ENCODE measurements around the gene EFR3B. TPM values are rescaled to one million over a fixed set of nuclear protein-coding genes. Genes with fewer than 3 reads are reported as not detected.

EFR3B gene
- total RNA-seq, 4 donors from 2014 or later, result 0.66 to 2.0 (median 1.0) TPM

DNA sequence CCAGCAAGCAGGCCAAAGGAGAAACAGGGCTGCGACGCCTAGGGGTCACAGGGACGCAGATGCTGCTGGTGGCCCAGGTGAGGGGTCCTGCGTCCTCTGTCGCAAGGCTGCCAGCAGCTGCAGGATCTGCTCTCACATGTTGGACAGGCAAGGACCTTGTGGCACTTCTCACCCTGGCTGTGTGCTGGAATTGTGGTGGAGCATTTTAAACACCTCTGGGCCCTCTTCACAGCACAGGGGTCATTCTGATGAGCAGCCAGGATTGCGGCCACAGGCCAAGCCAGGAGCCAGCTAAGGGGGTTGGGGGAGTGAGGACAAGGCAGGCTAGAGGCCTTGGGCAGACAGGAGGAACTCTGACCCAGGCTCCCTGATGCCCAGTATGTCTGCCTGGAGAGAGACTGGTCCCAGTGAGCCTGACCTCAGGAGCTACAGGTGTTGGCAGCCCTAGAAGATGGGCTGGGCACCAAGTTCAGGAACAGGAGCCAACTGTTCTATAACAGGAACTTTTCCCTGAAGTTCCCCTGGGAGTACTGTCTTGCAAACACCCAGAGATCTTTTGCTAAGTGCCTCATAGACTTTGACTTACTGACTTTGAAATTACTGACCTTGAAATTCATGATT lies 40.2 kb downstream of the EFR3B start:
- TF ChIP-seq CTCF (IDR thresholded peaks at IDR 0.05; ENCODE audit: low read depth), result no peak

DNA sequence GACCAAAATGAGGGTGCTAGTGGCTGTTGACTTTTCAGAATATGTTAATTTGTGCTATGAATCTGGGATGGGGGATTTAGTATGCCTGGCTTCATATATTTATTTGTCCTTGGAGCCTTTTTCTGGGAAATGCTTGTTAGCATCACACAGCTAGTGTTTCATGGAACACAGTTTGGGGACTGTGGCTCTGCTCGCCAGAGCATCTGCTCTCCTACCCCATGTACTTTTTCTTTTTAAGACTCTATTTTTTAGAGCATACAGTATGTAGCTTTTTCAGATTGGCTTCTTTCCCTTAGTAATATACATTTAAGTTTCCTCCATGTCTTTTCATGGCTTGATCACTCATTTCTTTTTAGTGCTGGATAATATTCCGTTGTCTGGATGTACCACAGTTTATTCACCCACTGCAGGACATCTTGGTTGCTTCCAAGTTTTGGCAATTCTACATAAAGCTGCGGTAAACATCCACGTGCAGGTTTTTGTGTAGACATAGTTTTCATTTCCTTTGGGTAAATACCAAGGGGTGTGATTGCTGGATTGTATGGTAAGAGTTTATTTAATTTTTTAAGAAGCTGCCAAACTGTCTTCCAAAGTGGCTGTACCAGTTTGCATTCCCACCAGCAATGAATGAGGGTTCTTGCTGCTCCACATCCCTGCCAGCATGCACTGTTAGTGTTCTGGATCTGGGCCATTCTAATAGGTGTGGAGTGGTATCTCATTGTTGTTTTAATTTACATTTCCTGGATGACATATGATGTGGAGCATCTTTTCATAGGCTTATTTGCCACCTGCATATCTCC lies 44.1 kb downstream of the EFR3B start:
- TF ChIP-seq CTCF (IDR thresholded peaks at IDR 0.05; ENCODE audit: low read depth), result no peak

GRCh38 chr2:25088817-25089516 lies 47.1 kb downstream of the EFR3B start:
- no peak for TF ChIP-seq CTCF (IDR thresholded peaks at IDR 0.05; ENCODE audit: low read depth)

DNA sequence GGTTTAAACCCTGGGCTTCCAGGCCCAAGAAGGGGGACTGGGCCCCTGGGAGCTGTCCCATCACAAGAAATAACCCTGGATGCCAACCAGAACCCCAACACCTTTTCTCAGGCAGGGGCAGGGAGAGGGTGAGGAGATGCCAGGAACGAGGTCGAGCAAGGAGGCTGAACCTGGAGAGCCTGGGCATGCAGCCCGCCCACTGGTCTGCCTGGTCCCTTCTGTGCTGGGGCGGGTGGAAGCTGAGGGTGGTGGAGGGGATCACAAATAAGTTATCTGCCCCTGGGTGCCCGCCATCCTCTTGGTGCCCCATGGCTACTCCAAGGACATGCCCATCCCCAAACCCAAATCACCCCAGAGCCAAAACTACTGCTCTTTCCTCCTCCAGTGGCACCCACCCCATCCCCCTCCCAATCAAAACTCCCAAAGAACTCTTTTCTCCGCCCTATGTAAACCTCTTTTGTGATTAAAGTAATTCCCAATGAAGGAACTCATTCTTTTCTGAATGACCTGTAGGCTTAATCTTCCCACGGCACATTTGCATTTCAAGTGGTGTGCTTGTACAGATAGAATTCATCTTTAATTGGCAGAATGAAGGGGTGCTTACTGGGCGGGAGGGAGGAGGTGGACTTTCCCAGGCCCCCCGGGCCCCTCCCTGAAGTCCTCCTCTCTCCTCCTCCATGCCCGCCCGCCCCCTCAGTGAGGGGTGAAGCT lies 47.9 kb downstream of the EFR3B start:
- no peak for TF ChIP-seq CTCF (IDR thresholded peaks at IDR 0.05; ENCODE audit: low read depth)

DNA sequence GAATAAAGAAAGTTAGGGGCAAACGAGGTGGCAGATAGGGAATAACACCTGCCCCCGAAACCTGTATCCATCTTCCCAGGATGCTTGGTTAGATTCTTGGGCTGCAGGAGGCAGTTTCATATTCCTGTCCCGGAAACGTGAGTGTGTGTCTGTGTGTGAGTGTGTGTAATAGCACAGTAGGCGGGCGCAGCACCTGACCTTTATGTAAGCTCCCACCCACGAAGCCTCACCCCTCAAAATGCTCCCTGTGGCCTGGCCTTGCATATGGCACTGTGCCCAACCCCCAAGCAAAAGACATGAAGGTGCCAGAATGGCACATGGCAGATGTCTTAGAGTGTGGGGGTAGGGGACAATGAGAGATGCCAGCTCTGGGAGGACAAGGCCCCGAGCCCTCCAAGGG lies 48.9 kb downstream of the EFR3B start:
- TF ChIP-seq CTCF (IDR thresholded peaks at IDR 0.05; ENCODE audit: low read depth), result no peak

DNA sequence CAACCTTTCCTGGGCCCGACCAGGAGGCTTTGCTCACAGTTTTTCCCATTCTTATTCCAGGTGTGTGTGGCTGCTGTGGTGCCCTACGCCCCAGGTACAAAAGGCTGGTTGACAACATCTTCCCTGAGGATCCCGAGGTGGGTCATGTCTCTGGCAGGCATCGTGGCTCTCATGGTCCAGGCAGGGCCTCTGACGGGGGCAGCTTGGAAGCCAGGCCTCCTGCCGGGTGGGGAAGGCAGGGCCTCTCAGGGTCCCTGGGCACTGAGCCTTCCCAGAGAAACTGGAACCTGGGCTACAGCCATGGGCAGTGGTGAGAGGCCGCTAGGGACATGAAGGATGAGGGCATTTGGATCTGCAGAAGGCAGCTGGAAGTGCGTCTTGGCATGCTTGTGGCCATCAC lies 49.4 kb downstream of the EFR3B start:
- TF ChIP-seq CTCF (IDR thresholded peaks at IDR 0.05; ENCODE audit: low read depth), result no peak

Measured in subcutaneous adipose tissue (tissue), 4 donors.